Panc1 (cell line): ENCODE measurements around the gene GARS1. TPM values are rescaled to one million over a fixed set of nuclear protein-coding genes. Genes with fewer than 3 reads are reported as not detected.

Experiments used
- ATAC-seq: fragments of 200-7000 bp; cut with Tn5 transposase; 2 replicates; pipeline ENCODE4 v1.9.1; 2020; ENCODE audit warnings: mild to moderate bottlenecking, moderate library complexity
- Bru-seq: library from RNA; stranded (reverse); fragments of 400-500 nt; gene quantifications from one replicate; lab custom pipeline; 2021; lab: Mats Ljungman, UMichigan
- BruChase-seq, 2 experiments: library from RNA; stranded (reverse); fragments of 400-500 nt; gene quantifications; one replicate each; lab custom pipeline; 2021; lab: Mats Ljungman, UMichigan
- BruUV-seq: library from RNA; stranded (reverse); fragments of 400-500 nt; replicated peaks from 2 replicates; lab custom pipeline; 2021; lab: Mats Ljungman, UMichigan
- CTCF ChIA-PET: fragments of 300-600 bp; sonication (Branson Sonifier 250); formaldehyde crosslinking; loops from one replicate; lab custom pipeline; 2022; ENCODE audit warnings: antibody characterized with exemption; lab: Charles Lee
- POLR2A ChIA-PET: fragments of 300-600 bp; sonication (Branson Sonifier 250); formaldehyde crosslinking; loops from one replicate; lab custom pipeline; 2022; ENCODE audit warnings: antibody characterized with exemption; lab: Charles Lee
- DNase-seq: peaks from one replicate; pipeline ENCODE4 v3.0.0-alpha.2; 2010; ENCODE audit warnings: low read depth, low spot score
- H3K27ac ChIP-seq: 2 replicates; pipeline ENCODE4 v1.5.1; 2011; ENCODE audit warnings: mild to moderate bottlenecking, low read length, inconsistent platforms
- H3K27me3 ChIP-seq: fragments of 200-500 bp; sonication (Bioruptor generic); 2 replicates; pipeline ENCODE4 v1.6.0; 2014; ENCODE audit warnings: low read length, inconsistent platforms; ENCODE audit not compliant: control insufficient read depth, insufficient read depth
- H3K36me3 ChIP-seq: fragments of 200-500 bp; sonication (Bioruptor generic); 2 replicates; pipeline ENCODE4 v1.5.1; 2014; ENCODE audit warnings: inconsistent platforms, mild to moderate bottlenecking, low read length, moderate library complexity; ENCODE audit not compliant: control insufficient read depth, insufficient read depth
- H3K4me1 ChIP-seq: 2 replicates; pipeline ENCODE4 v1.5.1; 2011; ENCODE audit warnings: inconsistent platforms, mild to moderate bottlenecking, low read length, moderate library complexity; ENCODE audit not compliant: control insufficient read depth, insufficient read depth
- H3K4me3 ChIP-seq, 2 experiments: 2 replicates each; pipeline ENCODE4 v1.5.1; 2011 to 2012; ENCODE audit warnings: low read depth in 2 of 2, low read length in 2 of 2, mild to moderate bottlenecking in 2 of 2, inconsistent platforms in 1 of 2, moderate library complexity in 1 of 2
- H3K9me3 ChIP-seq: fragments of 200-500 bp; sonication (Bioruptor generic); 2 replicates; pipeline ENCODE4 v1.5.1; 2014; ENCODE audit warnings: low read depth, mild to moderate bottlenecking, inconsistent platforms, low read length, moderate library complexity; ENCODE audit not compliant: control insufficient read depth, insufficient read depth
- CTCF ChIP-seq: fragments of 450-650 bp; IDR thresholded peaks from 2 replicates; pipeline ENCODE4 v1.5.1; 2017; ENCODE audit warnings: mild to moderate bottlenecking
- POLR2AphosphoS5 ChIP-seq: IDR thresholded peaks from 2 replicates; pipeline ENCODE4 v1.6.1; 2012; ENCODE audit warnings: mild to moderate bottlenecking, low read depth, low read length, moderate library complexity
- REST ChIP-seq, 2 experiments: IDR thresholded peaks; 2 replicates each; pipeline ENCODE4 v1.6.1; 2011 to 2012; ENCODE audit warnings: low read depth in 2 of 2, control low read depth in 1 of 2, low read length in 1 of 2, mild to moderate bottlenecking in 1 of 2, moderate library complexity in 1 of 2; ENCODE audit not compliant: insufficient read depth in 1 of 2
- SIN3A ChIP-seq: IDR thresholded peaks from 2 replicates; pipeline ENCODE4 v1.6.1; 2012; ENCODE audit warnings: low read depth, mild to moderate bottlenecking, low read length, moderate library complexity, borderline replicate concordance; ENCODE audit not compliant: insufficient read depth
- TCF7L2 ChIP-seq: IDR thresholded peaks from 2 replicates; pipeline ENCODE4 v1.6.1; 2011; ENCODE audit warnings: mild to moderate bottlenecking, low read depth, low read length, inconsistent platforms
- in situ Hi-C: cut with HindIII; loops from 2 replicates; pipeline ENCODE4 v1.10.0; 2016; ENCODE audit warnings: low sequenced_read_pairs, low pct_unique_long_range_greater_than_20kb
- intact Hi-C: fragments of 100-400 bp; cut with micrococcal nuclease; formaldehyde crosslinking; loops from one replicate; pipeline ENCODE4 v1.10.0; 2022; ENCODE audit not compliant: unreplicated experiment
- long read RNA-seq: library from polyadenylated mRNA; unstranded; transcript quantifications from one replicate; pipeline ENCODE4 v2.0.0, GENCODE V29; 2021; ENCODE audit not compliant: unreplicated experiment
- polyA plus RNA-seq: library from polyadenylated mRNA; unstranded; fragments of >200 nt; gene quantifications from one replicate; pipeline ENCODE4 v1.2.1, GENCODE V29; 2012; ENCODE audit warnings: missing spikeins; ENCODE audit not compliant: insufficient read length
- total RNA-seq: library from RNA; stranded (reverse); gene quantifications from one replicate; pipeline ENCODE4 v1.2.1, GENCODE V29; 2021; ENCODE audit not compliant: unreplicated experiment

The GARS1 gene
- 271 TPM for total RNA-seq
- 435 TPM for polyA plus RNA-seq
- percentile 98 among the genes with signal in this experiment for Bru-seq, nascent RNA
- BruChase-seq, experiment 1, labeled RNA remaining after a 2-hour chase: percentile 95 among the genes with signal in this experiment
- BruChase-seq, experiment 2, labeled RNA remaining after a 6-hour chase: percentile 97 among the genes with signal in this experiment
- long read RNA-seq, transcript GARS-201 (17 exons, 2,634 nt): major isoform, 459 of 559 reads
- long read RNA-seq, partial matches to known transcripts: 73 of 559 reads
- long read RNA-seq, other reads (novel, unspliced or antisense): 24 of 559 reads

GRCh38 chr7:30594540-30595435 lies at the start of gene GARS1:
TSS of gene GARS1 (plus strand) at chr7:30594878. CDS start at chr7:30594922, 44 bp downstream.
- peak within 1 kb of the TSS; percentile 72 to 100 for H3K4me3 ChIP-seq
- peak within 1 kb of the TSS; percentile 99 for H3K27ac ChIP-seq
- peaks cover 15% of the 10 kb centered on the region for H3K36me3 ChIP-seq
- ChIA-PET POLR2A (no interaction called here), CTCF (no interaction called here)
- no TSS peak for BruUV-seq
- peaks cover 19% of the 10 kb centered on the region for H3K4me1 ChIP-seq
- in situ Hi-C loops: no loop called here
- H3K27me3 ChIP-seq: no peaks in the 10 kb centered on the region
- TF ChIP-seq SIN3A (peak; percentile 99), REST (IDR thresholded peaks at IDR 0.05; ENCODE audit: insufficient read depth in 1 of 2, low read depth in 2 of 2, low read length in 1 of 2) (peak in 1 of 2 experiments; percentile 66; a peak in 1 of 4 replicates), POLR2AphosphoS5 (peak; percentile 98), TCF7L2 (peak; percentile 76; the same call in 1 of the 2 replicates), CTCF (no peak)
- DNase-seq (peak; percentile 69), ATAC-seq (peak; percentile 98)
- intact Hi-C loops: no loop called here
- no peaks in the 10 kb centered on the region for H3K9me3 ChIP-seq

GRCh38 chr7:30545791-30546555 lies 48.7 kb upstream of the GARS1 start:
- ATAC-seq: no peak
- H3K4me3 ChIP-seq: no peak overlapping the region
- CTCF ChIA-PET: interaction anchor here (0.9 kb wide), 1 partner anchor 185 kb away, joined by 4 read pairs; no protein-coding TSS in a partner anchor
- H3K36me3 ChIP-seq: no peaks in the 10 kb centered on the region
- no peaks in the 10 kb centered on the region for H3K27me3 ChIP-seq
- DNase-seq: no peak
- intact Hi-C loops (no loop called here), in situ Hi-C loops (no loop called here)
- no peak overlapping the region for H3K27ac ChIP-seq
- H3K9me3 ChIP-seq: no peaks in the 10 kb centered on the region
- TF ChIP-seq CTCF (no peak), TCF7L2 (no peak), SIN3A (no peak), REST (IDR thresholded peaks at IDR 0.05; ENCODE audit: insufficient read depth in 1 of 2, low read depth in 2 of 2, low read length in 1 of 2) (no peak), POLR2AphosphoS5 (no peak)
- no TSS peak for BruUV-seq
- POLR2A ChIA-PET: no interaction called here
- H3K4me1 ChIP-seq: no peaks in the 10 kb centered on the region
